Endothelial cell of umbilical vein (primary cell): ENCODE data around the gene CCNF. TPM values are rescaled to one million over a fixed set of nuclear protein-coding genes. Genes with fewer than 3 reads are reported as not detected.

Source experiments
- BruUV-seq: library from RNA; stranded (reverse); fragments of 400-500 nt; replicated peaks from 2 replicates; lab custom pipeline; 2021; lab: Mats Ljungman, UMichigan
- CTCF ChIA-PET: fragments of 300-600, 350-600 bp; sonication (Branson Sonifier 250); formaldehyde crosslinking; loops from one replicate; lab custom pipeline; 2021; ENCODE audit warnings: antibody characterized with exemption, inconsistent platforms; lab: Charles Lee
- POLR2A ChIA-PET: fragments of 300-600, 350-600 bp; sonication (Branson Sonifier 250); formaldehyde crosslinking; loops from one replicate; lab custom pipeline; 2021; ENCODE audit warnings: antibody characterized with exemption, inconsistent platforms; lab: Charles Lee
- DNase-seq: peaks from one replicate; pipeline ENCODE4 v3.0.0-alpha.2; 2011; ENCODE audit warnings: low read depth, low spot score
- FAIRE-seq: peaks from 2 replicates; lab custom pipeline; 2011; peaks lifted over from hg19 to GRCh38; lab: Jason Lieb, UNC
- H2AFZ ChIP-seq: 2 replicates; pipeline ENCODE4 v1.6.0; 2012; ENCODE audit warnings: low read depth, low read length, control low read depth, inconsistent platforms
- H3K27ac ChIP-seq: 2 replicates; pipeline ENCODE4 v1.5.1; 2011; ENCODE audit warnings: low read depth, mild to moderate bottlenecking, control low read depth, low read length, moderate library complexity; ENCODE audit not compliant: insufficient read depth
- H3K27me3 ChIP-seq, 2 experiments: 2 replicates each; pipeline versions ENCODE4 v1.6.0 to v1.6.1; 2011; ENCODE audit warnings: low read length in 2 of 2, mixed read lengths in 1 of 2; ENCODE audit not compliant: control insufficient read depth in 2 of 2, insufficient read depth in 2 of 2
- H3K36me3 ChIP-seq, 2 experiments: 2 replicates in 1 of 2; 3 replicates in 1 of 2; pipeline ENCODE4 v1.5.1; 2011; ENCODE audit warnings: low read length in 2 of 2, mild to moderate bottlenecking in 1 of 2, moderate library complexity in 1 of 2; ENCODE audit not compliant: control insufficient read depth in 2 of 2, insufficient read depth in 2 of 2; ENCODE audit errors: extremely low read depth in 1 of 2
- H3K4me1 ChIP-seq: 3 replicates; pipeline ENCODE4 v1.5.1; 2011; ENCODE audit warnings: mild to moderate bottlenecking, low read length; ENCODE audit not compliant: control insufficient read depth, insufficient read depth; ENCODE audit errors: extremely low read depth
- H3K4me2 ChIP-seq: 2 replicates; pipeline ENCODE4 v1.6.1; 2011; ENCODE audit warnings: low read length, control low read depth, mixed read lengths; ENCODE audit not compliant: insufficient read depth
- H3K4me3 ChIP-seq, 3 experiments: fragments of 200-600 bp in 1 of 3; sonication (generic), shearing (Covaris generic) in 1 of 3; replicated peaks in 1 of 3; 2 replicates each; pipeline ENCODE4 v1.5.1; 2011 to 2016; ENCODE audit warnings: control low read depth in 3 of 3, low read length in 3 of 3, mild to moderate bottlenecking in 2 of 3, inconsistent platforms in 1 of 3, low read depth in 1 of 3, moderate library complexity in 1 of 3; ENCODE audit not compliant: insufficient read depth in 1 of 3
- H3K79me2 ChIP-seq: 2 replicates; pipeline ENCODE4 v1.6.0; 2012; ENCODE audit warnings: low read length, inconsistent platforms; ENCODE audit not compliant: control insufficient read depth, insufficient read depth
- H3K9ac ChIP-seq: replicated peaks from 2 replicates; pipeline ENCODE3; 2011; ENCODE audit warnings: low read length, control low read depth; ENCODE audit not compliant: insufficient read depth; ENCODE audit errors: extremely low read depth
- H3K9me1 ChIP-seq: replicated peaks from 3 replicates; pipeline ENCODE4 v1.6.0; 2011; ENCODE audit warnings: mild to moderate bottlenecking, low read length; ENCODE audit not compliant: control insufficient read depth, insufficient read depth; ENCODE audit errors: extremely low read depth
- H3K9me3 ChIP-seq: replicated peaks from 2 replicates; pipeline ENCODE4 v1.5.1; 2012; ENCODE audit warnings: low read length, inconsistent platforms; ENCODE audit not compliant: control insufficient read depth, insufficient read depth
- H4K20me1 ChIP-seq: replicated peaks from 2 replicates; pipeline ENCODE3; 2011; ENCODE audit warnings: mild to moderate bottlenecking, low read length; ENCODE audit not compliant: control insufficient read depth, insufficient read depth; ENCODE audit errors: extremely low read depth
- POLR2A ChIP-seq: IDR thresholded peaks from 2 replicates; pipeline ENCODE4 v1.6.1; 2012; ENCODE audit warnings: low read depth, mild to moderate bottlenecking, control low read depth, low read length
- POLR2AphosphoS5 ChIP-seq: IDR thresholded peaks from 2 replicates; pipeline ENCODE4 v1.6.1; 2012; ENCODE audit warnings: low read depth, mild to moderate bottlenecking, control low read depth, low read length, moderate library complexity; ENCODE audit not compliant: insufficient read depth
- dilution Hi-C: fragments of 300-500 bp; cut with MboI; formaldehyde crosslinking; loops from one replicate; pipeline ENCODE4 v1.15.0; 2019; ENCODE audit warnings: low sequenced_read_pairs; ENCODE audit not compliant: extremely low pct_ligation_motif_present
- intact Hi-C: fragments of 100-400 bp; cut with micrococcal nuclease; formaldehyde crosslinking; loops from one replicate; pipeline ENCODE4 v1.10.0; 2022
- polyA plus RNA-seq, 4 experiments: library from polyadenylated mRNA; depleted of rRNA in 3 of 4; stranded (reverse) in 3 of 4; unstranded in 1 of 4; fragments of >200 nt; gene quantifications; 2 replicates each; pipeline versions ENCODE4 v1.2.1 to v1.2.3, GENCODE V29; 2011 to 2012; ENCODE audit warnings: missing spikeins in 1 of 4
- total RNA-seq: library from RNA; stranded (reverse); gene quantifications from 2 replicates; pipeline ENCODE4 v1.2.3, GENCODE V29; 2021
- TF ChIP-seq, protein P1 (sequence below), 2 donors: IDR thresholded peaks; 1 replicate in 1 of 2; 2 replicates in 1 of 2; pipeline ENCODE4 v1.5.1; 2011; ENCODE audit warnings: low read length in 2 of 2, mild to moderate bottlenecking in 2 of 2, moderate library complexity in 2 of 2, control low read depth in 1 of 2, inconsistent platforms in 1 of 2, low read depth in 1 of 2; ENCODE audit not compliant: insufficient read depth in 1 of 2; ENCODE audit errors: extremely low read depth in 1 of 2

CCNF gene
- total and polyA plus RNA-seq, 2 donors (not counting 3 experiments of a cell fraction or from before 2014, with no cell fraction given): 13.9 to 48.9 TPM

DNA sequence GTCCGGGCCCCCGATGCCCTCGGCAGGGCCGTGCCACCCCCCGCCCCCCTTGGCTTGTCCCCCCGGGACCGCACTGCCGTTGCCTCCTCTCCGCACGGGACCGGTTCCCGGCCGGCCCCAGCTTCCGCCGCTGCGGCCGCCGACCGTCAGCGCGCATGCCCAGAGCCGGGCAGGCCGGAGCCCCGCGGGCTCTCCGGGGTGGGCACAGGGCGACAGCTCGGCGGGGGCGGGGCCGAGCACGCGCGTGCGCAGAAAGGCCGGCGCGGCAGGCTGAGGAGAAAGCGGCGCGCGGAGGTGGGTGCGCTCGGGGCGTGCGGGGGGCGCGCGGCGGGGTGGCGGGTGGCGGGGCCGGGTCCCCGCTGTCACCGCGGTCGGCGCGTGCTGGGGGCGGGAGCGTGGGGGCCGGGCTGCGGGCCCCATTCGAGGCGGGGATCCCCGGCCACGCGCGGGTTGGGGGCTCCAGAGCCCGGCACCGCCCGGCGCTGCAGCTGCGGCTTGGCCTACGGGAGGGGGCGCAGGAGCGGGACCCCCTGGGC, 45.7 kb downstream of the CCNF start, which contains the start of gene TBC1D24:
TBC1D24 (plus strand) TSS at position 251 of the 536 bp plus-strand sequence. CDS start 21,022 bp downstream, outside the sequence.
- Histone ChIP-seq H3K9ac (peak within 1 kb of the TSS; percentile 53), H3K4me3 (peak within 1 kb of the TSS; percentile 33 to 72 (median 69)), H2AFZ (peak within 1 kb of the TSS; percentile 83), H3K9me1 (no peaks in the 10 kb centered on the region), H3K9me3 (no peaks in the 10 kb centered on the region), H3K27ac (peak within 1 kb of the TSS; percentile 8), H3K4me2 (peak within 1 kb of the TSS; percentile 90), H3K27me3 (peaks cover 11 to 19% of the 10 kb centered on the region in 2 experiments), H3K36me3 (no peaks in the 10 kb centered on the region), H3K4me1 (peaks cover 10% of the 10 kb centered on the region), H3K79me2 (peaks cover 9% of the 10 kb centered on the region), H4K20me1 (no peaks in the 10 kb centered on the region)
- FAIRE-seq (peak; percentile 85), DNase-seq (peak; percentile 82)
- ChIA-PET CTCF (interaction anchor here (0.6 to 2.8 kb wide), 6 partner anchors 12 to 178 kb away, joined by 3 to 10 read pairs (median 4); partner anchors contain the start of gene TEDC2), POLR2A (no interaction called here)
- BruUV-seq: no TSS peak
- TF ChIP-seq POLR2AphosphoS5 (peak; percentile 75), POLR2A (peak; percentile 92)
- TF ChIP-seq, protein P1, sequence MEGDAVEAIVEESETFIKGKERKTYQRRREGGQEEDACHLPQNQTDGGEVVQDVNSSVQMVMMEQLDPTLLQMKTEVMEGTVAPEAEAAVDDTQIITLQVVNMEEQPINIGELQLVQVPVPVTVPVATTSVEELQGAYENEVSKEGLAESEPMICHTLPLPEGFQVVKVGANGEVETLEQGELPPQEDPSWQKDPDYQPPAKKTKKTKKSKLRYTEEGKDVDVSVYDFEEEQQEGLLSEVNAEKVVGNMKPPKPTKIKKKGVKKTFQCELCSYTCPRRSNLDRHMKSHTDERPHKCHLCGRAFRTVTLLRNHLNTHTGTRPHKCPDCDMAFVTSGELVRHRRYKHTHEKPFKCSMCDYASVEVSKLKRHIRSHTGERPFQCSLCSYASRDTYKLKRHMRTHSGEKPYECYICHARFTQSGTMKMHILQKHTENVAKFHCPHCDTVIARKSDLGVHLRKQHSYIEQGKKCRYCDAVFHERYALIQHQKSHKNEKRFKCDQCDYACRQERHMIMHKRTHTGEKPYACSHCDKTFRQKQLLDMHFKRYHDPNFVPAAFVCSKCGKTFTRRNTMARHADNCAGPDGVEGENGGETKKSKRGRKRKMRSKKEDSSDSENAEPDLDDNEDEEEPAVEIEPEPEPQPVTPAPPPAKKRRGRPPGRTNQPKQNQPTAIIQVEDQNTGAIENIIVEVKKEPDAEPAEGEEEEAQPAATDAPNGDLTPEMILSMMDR (IDR thresholded peaks at IDR 0.05; ENCODE audit: extremely low read depth in 1 of 2, insufficient read depth in 1 of 2, low read depth in 1 of 2, low read length in 2 of 2): no peak
- intact Hi-C loops: loop anchor here (1.0 to 2.0 kb wide), 4 partner anchors 15 to 224 kb away; partner anchors contain the start of genes ABCA3, ECI1 and TEDC2
- dilution Hi-C loops: no loop called here
